Esophagus muscularis mucosa (tissue), 3 donors: ENCODE measurements around the gene CFH.

Source experiments
- POLR2AphosphoS5 ChIP-seq, 2 donors: sonication (generic); formaldehyde crosslinking; IDR thresholded peaks; one replicate each; pipeline ENCODE4 v1.6.1; 2017; ENCODE audit warnings: antibody characterized with exemption in 2 of 2
- TF ChIP-seq, protein P1 (sequence below), 3 experiments: fragments of 200-600 bp in 2 of 3; fragments of 450-650 bp in 1 of 3; sonication (generic) in 2 of 3; IDR thresholded peaks; one replicate each; pipeline ENCODE4 v1.5.1; 2017 to 2019; ENCODE audit warnings: antibody characterized with exemption in 3 of 3, mild to moderate bottlenecking in 2 of 3, moderate library complexity in 1 of 3

DNA sequence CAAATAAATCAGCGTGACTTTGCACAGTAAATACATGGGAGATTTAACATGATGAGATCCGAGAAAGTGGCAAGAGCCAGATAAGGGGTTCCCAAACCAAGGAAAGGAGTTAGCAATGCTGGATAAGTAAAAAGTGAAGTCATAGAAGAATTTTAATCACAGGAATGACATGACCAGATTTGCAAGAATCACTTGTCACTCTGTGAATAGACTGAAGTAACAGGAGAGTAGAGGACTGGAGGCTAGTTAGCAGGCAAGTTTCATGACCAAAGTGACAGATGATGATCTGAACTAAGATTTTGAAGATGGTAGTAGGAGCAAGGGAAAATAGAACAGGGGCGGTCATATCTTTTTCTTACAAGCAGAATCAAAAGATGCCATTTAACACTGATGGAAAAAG, 8.4 kb downstream of the CFH start:
- TF ChIP-seq, protein P1, sequence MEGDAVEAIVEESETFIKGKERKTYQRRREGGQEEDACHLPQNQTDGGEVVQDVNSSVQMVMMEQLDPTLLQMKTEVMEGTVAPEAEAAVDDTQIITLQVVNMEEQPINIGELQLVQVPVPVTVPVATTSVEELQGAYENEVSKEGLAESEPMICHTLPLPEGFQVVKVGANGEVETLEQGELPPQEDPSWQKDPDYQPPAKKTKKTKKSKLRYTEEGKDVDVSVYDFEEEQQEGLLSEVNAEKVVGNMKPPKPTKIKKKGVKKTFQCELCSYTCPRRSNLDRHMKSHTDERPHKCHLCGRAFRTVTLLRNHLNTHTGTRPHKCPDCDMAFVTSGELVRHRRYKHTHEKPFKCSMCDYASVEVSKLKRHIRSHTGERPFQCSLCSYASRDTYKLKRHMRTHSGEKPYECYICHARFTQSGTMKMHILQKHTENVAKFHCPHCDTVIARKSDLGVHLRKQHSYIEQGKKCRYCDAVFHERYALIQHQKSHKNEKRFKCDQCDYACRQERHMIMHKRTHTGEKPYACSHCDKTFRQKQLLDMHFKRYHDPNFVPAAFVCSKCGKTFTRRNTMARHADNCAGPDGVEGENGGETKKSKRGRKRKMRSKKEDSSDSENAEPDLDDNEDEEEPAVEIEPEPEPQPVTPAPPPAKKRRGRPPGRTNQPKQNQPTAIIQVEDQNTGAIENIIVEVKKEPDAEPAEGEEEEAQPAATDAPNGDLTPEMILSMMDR (IDR thresholded peaks at IDR 0.05), result no peak
- TF ChIP-seq POLR2AphosphoS5 (IDR thresholded peaks at IDR 0.05), result no peak
